Globus pallidus (tissue), 1 donor: ENCODE data around the gene LARGE2.
A peak's percentile ranks its signal among the peaks of the same experiment; 100 is the strongest.
"Not testable (repeated sequence)": the region's sequence is repeated elsewhere in the genome, so short reads cannot be mapped to it uniquely, and the experiment has no call there.

ENCODE experiments used
- DNase-seq: peaks from one replicate; pipeline ENCODE4 v3.0.0-alpha.2; 2015; ENCODE audit warnings: low spot score

LARGE2 gene

GRCh38 chr11:45896422-45896984 is 26.0 kb upstream of the LARGE2 start:
- peak; percentile 54 for DNase-seq

DNA sequence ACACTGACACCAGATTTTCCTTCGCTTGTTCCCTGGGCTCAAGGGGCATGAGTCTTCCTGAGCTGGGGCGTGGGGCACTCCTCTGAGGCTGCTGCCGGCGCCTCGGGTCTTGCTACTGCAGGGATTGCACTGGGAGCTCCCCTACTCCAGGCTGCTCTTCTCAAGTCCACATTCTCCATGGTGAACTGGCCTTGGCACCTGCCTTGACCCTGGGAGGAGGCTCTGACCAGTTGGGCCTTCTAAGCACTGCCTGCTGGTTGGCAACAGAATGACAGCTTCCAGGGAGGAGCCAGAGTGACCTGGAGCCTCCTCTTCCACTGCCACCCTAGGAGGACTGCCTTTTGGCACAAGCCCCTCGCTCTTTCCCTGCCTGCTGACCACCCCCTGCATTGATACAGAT is 24.9 kb upstream of the LARGE2 start:
- DNase-seq, result no peak

DNA sequence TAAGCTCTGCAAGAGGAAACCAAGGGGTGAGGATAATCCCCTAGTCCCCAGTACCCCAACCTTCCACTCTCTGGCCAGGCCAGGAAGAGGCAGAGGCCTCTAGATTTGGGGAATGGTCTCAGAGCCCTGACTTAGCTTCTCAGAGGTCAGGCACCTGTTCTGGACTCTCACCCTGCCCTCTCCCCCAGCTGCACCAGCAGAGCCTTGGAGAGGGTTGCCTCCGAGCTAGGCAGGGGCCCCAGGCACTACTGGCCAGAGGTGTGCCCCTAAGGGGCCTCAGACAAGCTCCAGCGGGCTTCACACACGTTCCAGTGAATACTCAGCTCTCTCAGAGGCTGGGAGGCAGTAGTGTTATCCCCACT is 23.4 kb upstream of the LARGE2 start:
- no peak for DNase-seq

- peak; percentile 94 for DNase-seq
These were observed 22.8 kb upstream of the LARGE2 start for GRCh38 chr11:45899448-45900174.

GRCh38 chr11:45900175-45900800 is 22.2 kb upstream of the LARGE2 start:
- DNase-seq, result not testable (repeated sequence)

DNA sequence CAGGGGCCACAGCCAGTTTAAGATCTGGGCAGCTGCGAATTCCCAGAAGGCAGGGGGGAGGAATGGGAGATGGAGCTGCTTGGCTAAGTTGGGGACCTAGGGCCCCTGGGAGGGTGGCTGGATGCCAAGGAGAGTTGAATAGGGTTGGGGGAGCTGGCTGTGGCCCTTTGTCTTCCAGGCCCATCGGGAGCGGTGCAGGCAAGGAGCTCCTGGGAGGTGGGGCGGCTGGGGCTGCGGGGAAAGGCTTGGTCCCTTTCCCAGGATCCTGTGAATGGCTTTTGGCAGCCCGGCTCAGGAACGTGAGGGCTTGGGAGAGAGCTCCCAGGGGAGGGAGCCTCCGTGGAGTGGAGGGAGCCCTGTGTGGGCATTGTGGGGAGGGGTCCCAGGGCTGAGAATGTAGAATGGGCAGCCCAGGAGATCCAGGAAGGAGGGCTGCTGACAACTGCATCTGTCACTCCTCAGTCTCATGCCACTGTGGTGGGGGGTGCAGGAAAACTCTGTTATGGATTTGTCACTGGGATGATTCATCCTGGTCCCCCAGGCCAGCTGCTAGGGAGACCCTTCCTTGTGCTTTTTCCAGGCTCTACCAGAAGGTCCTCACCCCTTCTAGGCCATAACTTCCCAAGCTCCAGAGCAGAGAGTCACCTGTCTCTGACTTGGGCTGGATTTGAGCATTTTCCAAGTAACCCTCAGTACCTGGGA is 21.4 kb upstream of the LARGE2 start:
- peak; percentile 75 for DNase-seq

DNA sequence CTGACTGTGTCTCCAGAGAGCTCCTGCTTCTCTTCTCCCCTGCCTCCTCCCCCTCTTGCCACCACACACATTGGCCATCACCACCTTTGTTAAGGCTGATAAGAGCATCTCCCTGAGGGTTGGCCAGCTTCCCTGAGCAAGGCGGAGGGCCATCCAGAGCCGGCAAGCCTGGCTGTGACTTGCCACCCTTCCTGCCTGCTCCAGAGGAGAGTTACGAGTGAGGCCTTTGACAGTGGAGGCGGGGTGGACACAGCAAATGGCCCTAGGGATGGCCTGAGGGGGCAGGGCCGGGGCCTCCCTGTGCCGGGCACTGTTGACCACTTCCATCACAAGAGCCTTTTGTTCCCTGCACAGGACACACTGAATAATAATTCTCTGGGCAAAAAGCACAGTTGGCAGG is 20.8 kb upstream of the LARGE2 start:
- DNase-seq, result peak; percentile 97

DNA sequence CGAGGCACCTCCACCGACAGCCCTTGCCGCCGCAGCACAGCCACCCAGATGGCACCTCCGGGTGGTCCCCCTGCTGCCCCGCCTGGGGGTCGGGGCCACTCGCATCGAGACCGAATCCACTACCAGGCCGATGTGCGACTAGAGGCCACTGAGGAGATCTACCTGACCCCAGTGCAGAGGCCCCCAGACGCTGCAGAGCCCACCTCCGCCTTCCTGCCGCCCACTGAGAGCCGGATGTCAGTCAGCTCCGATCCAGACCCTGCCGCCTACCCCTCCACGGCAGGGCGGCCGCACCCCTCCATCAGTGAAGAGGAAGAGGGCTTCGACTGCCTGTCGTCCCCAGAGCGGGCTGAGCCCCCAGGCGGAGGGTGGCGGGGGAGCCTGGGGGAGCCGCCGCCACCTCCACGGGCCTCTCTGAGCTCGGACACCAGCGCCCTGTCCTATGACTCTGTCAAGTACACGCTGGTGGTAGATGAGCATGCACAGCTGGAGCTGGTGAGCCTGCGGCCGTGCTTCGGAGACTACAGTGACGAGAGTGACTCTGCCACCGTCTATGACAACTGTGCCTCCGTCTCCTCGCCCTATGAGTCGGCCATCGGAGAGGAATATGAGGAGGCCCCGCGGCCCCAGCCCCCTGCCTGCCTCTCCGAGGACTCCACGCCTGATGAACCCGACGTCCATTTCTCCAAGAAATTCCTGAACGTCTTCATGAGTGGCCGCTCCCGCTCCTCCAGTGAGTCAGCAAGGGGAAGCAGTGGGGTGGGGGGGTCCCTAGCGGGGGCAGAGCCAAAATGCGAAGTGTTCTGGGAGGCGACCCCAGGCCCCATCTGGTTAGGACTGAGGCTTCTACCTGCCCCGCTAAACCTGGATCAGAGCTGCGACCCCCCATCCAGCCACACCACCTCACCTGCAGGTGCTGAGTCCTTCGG is 19.7 kb upstream of the LARGE2 start:
- no peak for DNase-seq

GRCh38 chr11:45904309-45904915 is 18.0 kb upstream of the LARGE2 start:
- DNase-seq, result no peak

GRCh38 chr11:45905095-45905494 is 17.4 kb upstream of the LARGE2 start:
- no peak for DNase-seq

- not testable (repeated sequence) for DNase-seq
These were observed 16.9 kb upstream of the LARGE2 start for GRCh38 chr11:45905576-45905975.

- DNase-seq, result no peak
These were observed 16.3 kb upstream of the LARGE2 start for GRCh38 chr11:45906096-45906682.

DNA sequence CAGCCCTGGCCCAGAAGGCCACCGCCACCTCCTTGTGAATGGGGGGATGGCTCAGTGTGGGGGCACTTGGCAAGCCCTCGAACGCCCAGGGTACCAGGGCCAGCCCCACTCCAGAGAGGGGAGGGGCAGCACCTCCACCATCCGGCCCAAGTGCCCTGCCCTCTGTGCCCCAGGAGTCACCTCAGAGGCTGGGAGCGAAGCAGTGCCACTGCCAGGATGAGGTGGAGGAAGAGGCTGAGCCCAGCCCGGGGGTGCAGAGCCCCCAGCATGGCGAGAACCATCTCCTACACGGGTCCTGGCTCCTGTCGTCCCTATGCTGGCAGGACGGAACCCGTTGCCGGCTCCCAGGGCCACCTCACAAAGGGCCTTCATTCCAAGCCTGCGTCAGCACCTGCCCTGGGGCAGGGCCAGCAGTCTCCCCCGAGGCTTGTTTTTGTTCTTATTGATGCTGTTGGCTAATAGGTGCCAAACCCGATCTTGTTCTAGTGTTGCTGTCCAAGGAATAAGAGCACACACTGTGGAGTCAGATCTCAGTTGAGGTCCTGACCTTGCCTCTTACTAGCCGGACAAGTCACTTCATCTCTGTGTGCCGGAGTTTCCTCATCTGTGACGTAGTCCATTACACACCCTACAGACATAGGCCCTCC is 15.4 kb upstream of the LARGE2 start, which contains the start of gene FREY1:
FREY1 (minus strand) TSS at position 307 of the 647 bp plus-strand sequence; CDS start at position 281, 26 bp downstream.
- no peak for DNase-seq

DNA sequence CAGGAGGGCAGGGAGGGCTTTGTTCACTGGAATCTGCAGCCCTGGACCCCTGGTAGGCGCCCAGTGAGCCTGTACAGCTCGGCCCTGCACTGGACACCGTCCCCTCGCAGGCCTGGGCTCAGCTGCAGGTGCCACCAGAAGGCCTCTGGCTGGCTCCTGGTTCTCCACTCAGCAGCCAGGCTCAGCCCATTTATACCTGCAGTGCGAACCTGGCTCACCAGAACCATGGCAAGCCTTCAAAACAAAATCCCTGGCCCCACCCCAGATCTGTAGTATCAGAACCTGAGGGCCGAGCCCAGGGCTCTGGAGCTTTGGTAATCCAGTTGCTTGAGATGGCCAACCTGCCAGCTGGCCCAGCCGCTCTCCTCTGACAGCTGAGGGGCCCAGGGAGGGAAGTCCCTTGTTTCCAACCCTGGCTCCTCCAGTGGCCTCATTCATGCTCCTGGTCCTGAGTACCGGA is 14.5 kb upstream of the LARGE2 start:
- no peak for DNase-seq

DNA sequence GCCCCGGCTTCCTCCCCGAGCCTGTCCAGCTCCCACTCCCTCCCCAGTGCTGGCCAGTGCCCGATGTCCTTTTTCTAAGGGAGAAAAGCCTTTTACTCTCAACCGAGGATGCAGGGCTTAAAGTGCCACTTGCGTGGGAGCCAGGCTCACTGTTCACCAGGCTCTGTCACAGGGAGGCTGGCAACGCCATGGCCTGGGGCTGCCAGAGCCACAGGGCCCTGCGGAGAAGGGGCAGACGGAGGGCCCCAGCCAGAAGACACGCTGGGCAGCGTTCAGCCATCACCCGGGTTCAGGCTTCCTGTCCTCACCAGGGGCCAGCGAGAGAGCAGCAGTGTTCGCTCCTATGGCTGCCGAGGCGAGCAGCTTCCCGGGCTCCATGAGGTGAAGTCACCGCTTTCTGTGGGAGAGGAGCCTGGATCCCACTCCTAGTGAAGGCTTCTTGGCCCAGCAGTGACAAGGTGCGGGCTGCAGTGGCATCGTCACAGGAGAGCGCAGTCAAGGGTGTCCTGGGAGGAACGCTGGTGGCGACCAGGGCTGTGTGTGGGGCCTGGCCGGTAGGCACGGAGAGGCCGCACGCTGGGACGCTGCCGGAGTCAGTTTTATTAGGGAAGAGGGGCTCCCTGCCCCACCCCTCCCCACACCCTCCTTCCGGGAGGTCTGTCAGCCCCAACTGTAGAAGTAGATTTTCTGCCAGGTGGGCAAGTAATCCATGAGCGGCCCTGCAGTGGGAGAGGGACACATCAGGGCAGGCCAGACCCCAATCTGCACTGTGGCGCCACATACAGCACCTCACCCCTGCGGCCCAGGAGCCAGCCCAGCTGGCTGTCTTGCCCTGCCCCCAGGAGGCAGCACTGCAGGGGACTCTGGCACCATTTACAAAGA is 12.6 kb upstream of the LARGE2 start:
- DNase-seq, result no peak

DNA sequence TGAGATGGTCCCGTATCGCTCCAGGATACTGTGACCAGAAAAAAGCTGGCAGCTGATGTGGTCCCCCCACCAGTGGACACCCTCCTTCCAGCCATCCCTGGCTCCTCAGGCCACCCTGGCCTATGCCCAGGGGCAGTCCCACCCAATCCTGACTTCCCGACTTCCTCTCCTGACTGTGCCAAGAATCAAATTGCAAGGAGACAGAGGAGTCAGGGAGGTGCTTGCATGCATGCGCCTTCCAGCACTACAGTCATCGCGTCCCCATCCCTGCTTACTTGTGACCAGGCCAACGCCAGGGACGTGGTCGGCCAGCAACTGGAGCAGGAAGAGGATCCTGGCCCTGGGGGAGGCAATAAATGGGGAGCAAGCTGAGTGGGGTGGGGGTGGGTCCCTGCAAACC is 11.8 kb upstream of the LARGE2 start:
- no peak for DNase-seq

- DNase-seq, result no peak
These were observed 8.9 kb upstream of the LARGE2 start for GRCh38 chr11:45913514-45913913.

- no peak for DNase-seq
These were observed 8.4 kb upstream of the LARGE2 start for GRCh38 chr11:45913942-45914635.

- DNase-seq, result no peak
These were observed 7.0 kb upstream of the LARGE2 start for GRCh38 chr11:45915446-45915845.
